Spleen (tissue), 11 donors: Measurements from ENCODE around the gene EIF3A. TPM values are rescaled to one million over a fixed set of nuclear protein-coding genes. Genes with fewer than 3 reads are reported as not detected.

Experiments used
- DNase-seq: peaks from one replicate; pipeline ENCODE4 v3.0.0-alpha.2; 2020
- H3K27ac ChIP-seq, 8 donors: fragments of 200-600 bp; sonication (generic) in 7 of 8; 1 replicate in 4 of 8; 2 replicates in 4 of 8; pipeline versions ENCODE4 v1.5.0 to v1.8.0; 2016 to 2021; ENCODE audit warnings: inconsistent platforms in 4 of 8, mild to moderate bottlenecking in 4 of 8, moderate library complexity in 1 of 8
- H3K27me3 ChIP-seq, 7 donors: fragments of 200-600 bp; sonication (generic) in 6 of 7; replicated peaks in 1 of 7; 1 replicate in 4 of 7; 2 replicates in 3 of 7; pipeline versions ENCODE4 v1.5.0 to v1.8.0; 2016 to 2021; ENCODE audit warnings: inconsistent platforms in 3 of 7, mild to moderate bottlenecking in 1 of 7
- H3K36me3 ChIP-seq, 6 donors: fragments of 200-600 bp; sonication (generic) in 5 of 6; 1 replicate in 4 of 6; 2 replicates in 2 of 6; pipeline versions ENCODE4 v1.5.0 to v1.8.0; 2016 to 2021; ENCODE audit warnings: inconsistent platforms in 2 of 6
- H3K4me1 ChIP-seq, 6 donors: fragments of 200-600 bp; sonication (generic) in 5 of 6; 1 replicate in 3 of 6; 2 replicates in 3 of 6; pipeline versions ENCODE4 v1.5.0 to v1.8.0; 2016 to 2021; ENCODE audit warnings: inconsistent platforms in 3 of 6
- H3K4me3 ChIP-seq, 8 donors: fragments of 200-600 bp; sonication (generic) in 7 of 8; 1 replicate in 4 of 8; 2 replicates in 4 of 8; pipeline versions ENCODE4 v1.5.0 to v1.8.0; 2016 to 2021; ENCODE audit warnings: inconsistent platforms in 4 of 8, mild to moderate bottlenecking in 4 of 8, moderate library complexity in 2 of 8
- H3K9me3 ChIP-seq, 8 donors: fragments of 200-600 bp; sonication (generic) in 7 of 8; 1 replicate in 4 of 8; 2 replicates in 4 of 8; pipeline versions ENCODE4 v1.5.0 to v1.8.0; 2016 to 2021; ENCODE audit warnings: inconsistent platforms in 4 of 8
- CTCF ChIP-seq, 11 experiments: fragments of 200-600 bp in 7 of 11; fragments of 450-650 bp in 4 of 11; sonication (generic) in 4 of 11; IDR thresholded peaks in 8 of 11; conservative IDR thresholded peaks in 3 of 11; 1 replicate in 7 of 11; 2 replicates in 4 of 11; pipeline versions ENCODE4 v1.4.0 to v1.8.0; 2016 to 2021; ENCODE audit warnings: antibody characterized with exemption in 11 of 11, inconsistent platforms in 4 of 11, mild to moderate bottlenecking in 1 of 11
- POLR2A ChIP-seq, 3 donors: fragments of 450-650 bp; IDR thresholded peaks; one replicate each; pipeline ENCODE4 v1.5.1; 2017; ENCODE audit warnings: antibody characterized with exemption in 3 of 3, mild to moderate bottlenecking in 1 of 3
- POLR2AphosphoS5 ChIP-seq, 3 donors: sonication (generic); formaldehyde crosslinking; IDR thresholded peaks; one replicate each; pipeline ENCODE4 v1.5.1; 2017; ENCODE audit warnings: antibody characterized with exemption in 3 of 3
- WGBS, 5 donors: extraction: QIAGEN DNeasy Blood & Tissue Kit in 3 of 5; methylation state at CpG; one replicate each; pipeline versions ENCODE4 v1.1.5 to v1.1.7; 2013 to 2018; 5-methylcytosine and 5-hydroxymethylcytosine counted together
- intact Hi-C: fragments of 100-400 bp; cut with DNase I; formaldehyde crosslinking; loops from one replicate; pipeline ENCODE4 v1.15.0; 2023; ENCODE audit warnings: low total_unique reads
- polyA plus RNA-seq, 3 donors: library from polyadenylated mRNA; stranded (reverse); fragments of 200-250 nt; gene quantifications; one replicate each; pipeline ENCODE4 v1.2.1, GENCODE V29; 2013
- total RNA-seq, 7 donors: library from RNA; depleted of rRNA in 3 of 7; stranded (reverse); fragments of >200 nt in 3 of 7; fragmentation: NEBNext Ultra II Directional in 4 of 7; extraction: Animal tissue kit (Norgen Biotek cat#: 25700) in 4 of 7; gene quantifications; one replicate each; pipeline versions ENCODE4 v1.1.0 to v1.2.1, GENCODE V29; 2016 to 2021
- donor health status: healthy with polysubstance abuse.
- donor health status: DM: no; HTN: no; CAD: no; lungs with moderate emphysema.
- donor health status: DM: no; HTN: no; CAD: no.
- donor health status: Bipolar disorder and iron deficiency.
- donor health status: healthy.
- donor health status: DM: no; HTN: no; CAD: no.
- donor health status: DM: yes; HTN: yes; CAD: no.

The EIF3A gene
- total and polyA plus RNA-seq, 10 donors, result 21.9 to 93.9 (median 84.3) TPM

DNA sequence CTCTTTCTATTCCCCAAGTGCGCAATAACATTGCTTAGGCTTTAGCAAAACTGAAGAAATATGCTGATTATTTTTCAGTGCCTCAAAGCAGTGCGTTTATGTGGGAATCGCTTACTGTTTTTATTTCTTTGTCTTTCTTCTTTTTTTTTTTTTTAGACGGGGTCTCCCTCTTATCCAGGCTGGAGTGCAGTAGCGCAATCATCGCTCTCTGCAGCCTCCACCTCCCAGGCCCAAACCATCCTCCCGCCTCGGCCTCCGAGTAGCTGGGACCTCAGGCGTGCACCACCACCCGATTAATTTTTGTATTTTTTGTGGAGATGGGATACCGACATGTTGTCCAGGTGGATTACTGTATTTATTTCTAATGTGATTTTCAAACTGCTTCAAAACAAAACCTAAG lies 24.5 kb upstream of the EIF3A start:
- H3K36me3 ChIP-seq, result peaks cover 0 to 26% (median 18%) of the 10 kb centered on the region in 6 donors
- peaks cover 5 to 67% (median 19%) of the 10 kb centered on the region in 6 donors for H3K4me1 ChIP-seq
- H3K27me3 ChIP-seq, result no peaks in the 10 kb centered on the region
- 90 to 94% (median 92%) methylated on average over 12 of the region's 12 CpGs for WGBS, 5 donors
- intact Hi-C loops, result no loop called here
- DNase-seq, result peak; percentile 72
- H3K4me3 ChIP-seq, result peak overlapping the region in 6 of 8 donors; percentile 67 to 98 (median 94)
- TF ChIP-seq POLR2A (IDR thresholded peaks at IDR 0.05) (no peak), POLR2AphosphoS5 (IDR thresholded peaks at IDR 0.05) (no peak), CTCF (IDR thresholded peaks at IDR 0.05 in 8 of 11, conservative IDR thresholded peaks at IDR 0.05 in 3 of 11) (no peak)
- no peaks in the 10 kb centered on the region for H3K9me3 ChIP-seq
- peak overlapping the region in 2 of 8 donors; percentile 91 to 92 for H3K27ac ChIP-seq

DNA sequence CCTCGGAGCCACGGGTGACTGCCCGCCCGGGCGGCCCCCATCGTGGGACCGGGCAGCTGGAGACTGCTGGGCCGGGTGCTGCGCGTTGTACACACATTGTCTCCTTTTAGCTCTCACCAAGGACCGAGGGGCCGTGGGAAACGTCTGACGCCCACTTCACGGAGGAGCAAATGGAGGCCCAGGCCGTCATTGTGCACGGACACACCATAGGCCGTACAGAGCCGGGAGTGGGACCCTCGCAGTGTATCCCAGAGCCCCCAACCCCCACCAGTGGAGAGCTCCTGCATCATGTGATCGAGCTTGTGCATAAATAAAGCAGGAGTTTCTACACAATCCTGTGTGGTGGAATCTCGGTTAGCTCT lies 24.0 kb upstream of the EIF3A start:
- Histone ChIP-seq H3K9me3 (no peaks in the 10 kb centered on the region), H3K4me1 (peaks cover 5 to 64% (median 19%) of the 10 kb centered on the region in 6 donors), H3K36me3 (peaks cover 0 to 21% (median 13%) of the 10 kb centered on the region in 6 donors), H3K27me3 (no peaks in the 10 kb centered on the region), H3K27ac (peak overlapping the region in 6 of 8 donors; percentile 55 to 92 (median 88)), H3K4me3 (peak overlapping the region; percentile 24 to 98 (median 87))
- intact Hi-C loops, result no loop called here
- TF ChIP-seq POLR2AphosphoS5 (IDR thresholded peaks at IDR 0.05) (no peak), POLR2A (IDR thresholded peaks at IDR 0.05) (no peak), CTCF (IDR thresholded peaks at IDR 0.05 in 8 of 11, conservative IDR thresholded peaks at IDR 0.05 in 3 of 11) (no peak)
- 1 to 4% (median 3%) methylated on average over 5 to 22 of the region's 22 CpGs for WGBS, 5 donors
- peak; percentile 88 for DNase-seq

GRCh38 chr10:119103903-119104653 lies 23.5 kb upstream of the EIF3A start, which contains the start of gene DENND10:
DENND10 (plus strand) TSS chr10:119104113; CDS start chr10:119104143, 30 bp downstream.
- Histone ChIP-seq H3K36me3 (peaks cover 0 to 15% (median 10%) of the 10 kb centered on the region in 6 donors), H3K9me3 (no peaks in the 10 kb centered on the region), H3K27me3 (no peaks in the 10 kb centered on the region), H3K4me1 (peaks cover 5 to 59% (median 19%) of the 10 kb centered on the region in 6 donors), H3K27ac (peak within 1 kb of the TSS in 7 of 8 donors; percentile 79 to 92 (median 86)), H3K4me3 (peak within 1 kb of the TSS; percentile 67 to 98 (median 87))
- peak in 1 of 3 donors; percentile 63 for TF ChIP-seq POLR2A (IDR thresholded peaks at IDR 0.05)
- TF ChIP-seq POLR2AphosphoS5 (IDR thresholded peaks at IDR 0.05), result peak; percentile 92 to 93 (median 92)
- TF ChIP-seq CTCF (IDR thresholded peaks at IDR 0.05 in 8 of 11, conservative IDR thresholded peaks at IDR 0.05 in 3 of 11), result peak in 5 of 11 experiments; percentile 9 to 56 (median 21)
- DNase-seq, result peak; percentile 96
- intact Hi-C loops, result no loop called here
- 1 to 3% (median 1%) methylated on average over 9 to 90 of the region's 91 CpGs for WGBS, 5 donors
